ENCODE results near the gene SLC25A21. TPM values are rescaled to one million over a fixed set of nuclear protein-coding genes. Genes with fewer than 3 reads are reported as not detected.

SLC25A21 gene
- polyA plus RNA-seq, 1 experiment: 0.50 TPM

DNA sequence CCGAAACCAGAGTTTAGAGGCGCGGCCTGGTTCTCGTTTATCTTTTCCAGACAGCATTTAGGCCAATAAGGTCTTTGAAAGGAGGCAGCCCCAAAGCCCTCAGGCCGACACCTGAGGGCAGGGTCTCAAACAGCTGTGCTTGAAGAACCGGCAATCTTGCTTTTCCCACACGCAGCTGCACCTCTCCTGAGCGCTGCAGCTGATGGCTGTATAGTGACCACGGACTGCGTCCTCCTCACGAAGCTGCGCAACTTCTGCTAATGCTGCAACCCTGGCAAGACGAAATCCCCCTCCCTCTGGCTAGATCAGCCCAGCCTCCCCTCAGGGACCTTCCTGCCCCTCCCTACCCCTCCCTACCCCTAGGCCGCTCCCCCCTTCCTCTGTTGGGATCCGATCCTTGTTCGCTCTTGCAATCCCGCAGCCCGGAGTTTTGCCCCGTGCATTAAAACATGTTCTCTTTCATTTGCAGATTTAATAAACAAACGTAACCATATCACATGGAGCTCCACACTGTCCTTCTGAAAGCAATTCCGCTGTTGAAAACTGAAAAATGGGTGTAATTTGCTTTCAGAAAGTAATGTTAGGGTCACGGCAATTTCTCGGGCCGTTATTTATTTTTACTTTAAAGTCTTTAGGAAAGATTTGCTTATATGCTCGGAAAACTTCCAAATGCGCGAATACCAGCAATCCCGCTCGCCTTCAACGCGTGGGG, 515.6 kb downstream of the SLC25A21 start:
- Histone ChIP-seq H3K36me3 (ENCODE audit: control insufficient read depth, insufficient read depth, low read length) (no peaks in the 10 kb centered on the region), H3K4me3 (ENCODE audit: low read depth, low read length) (no peak overlapping the region), H3K27me3 (ENCODE audit: control insufficient read depth, insufficient read depth, low read length) (peaks cover 68% of the 10 kb centered on the region)
- DNase-seq (ENCODE audit: low read depth): no peak
- POLR2A ChIA-PET: no interaction called here
- CTCF ChIA-PET: interaction anchor here (0.6 to 1.5 kb wide), 7 partner anchors 8 to 501 kb away, joined by 3 to 4 read pairs (median 3); no protein-coding TSS in a partner anchor
- TF ChIP-seq, protein P1, sequence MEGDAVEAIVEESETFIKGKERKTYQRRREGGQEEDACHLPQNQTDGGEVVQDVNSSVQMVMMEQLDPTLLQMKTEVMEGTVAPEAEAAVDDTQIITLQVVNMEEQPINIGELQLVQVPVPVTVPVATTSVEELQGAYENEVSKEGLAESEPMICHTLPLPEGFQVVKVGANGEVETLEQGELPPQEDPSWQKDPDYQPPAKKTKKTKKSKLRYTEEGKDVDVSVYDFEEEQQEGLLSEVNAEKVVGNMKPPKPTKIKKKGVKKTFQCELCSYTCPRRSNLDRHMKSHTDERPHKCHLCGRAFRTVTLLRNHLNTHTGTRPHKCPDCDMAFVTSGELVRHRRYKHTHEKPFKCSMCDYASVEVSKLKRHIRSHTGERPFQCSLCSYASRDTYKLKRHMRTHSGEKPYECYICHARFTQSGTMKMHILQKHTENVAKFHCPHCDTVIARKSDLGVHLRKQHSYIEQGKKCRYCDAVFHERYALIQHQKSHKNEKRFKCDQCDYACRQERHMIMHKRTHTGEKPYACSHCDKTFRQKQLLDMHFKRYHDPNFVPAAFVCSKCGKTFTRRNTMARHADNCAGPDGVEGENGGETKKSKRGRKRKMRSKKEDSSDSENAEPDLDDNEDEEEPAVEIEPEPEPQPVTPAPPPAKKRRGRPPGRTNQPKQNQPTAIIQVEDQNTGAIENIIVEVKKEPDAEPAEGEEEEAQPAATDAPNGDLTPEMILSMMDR (IDR thresholded peaks at IDR 0.05; ENCODE audit: insufficient read depth, low read depth, low read length): no peak

- POLR2A ChIA-PET: no interaction called here
- Histone ChIP-seq H3K27me3 (ENCODE audit: control insufficient read depth, insufficient read depth, low read length) (peaks cover 62% of the 10 kb centered on the region), H3K36me3 (ENCODE audit: control insufficient read depth, insufficient read depth, low read length) (no peaks in the 10 kb centered on the region), H3K4me3 (ENCODE audit: low read depth, low read length) (no peak overlapping the region)
- TF ChIP-seq, protein P1 (IDR thresholded peaks at IDR 0.05; ENCODE audit: insufficient read depth, low read depth, low read length): peak; percentile 39
- DNase-seq (ENCODE audit: low read depth): no peak
- CTCF ChIA-PET: interaction anchor here (0.6 to 1.5 kb wide), 5 partner anchors 11 to 501 kb away, joined by 3 to 4 read pairs (median 3); no protein-coding TSS in a partner anchor
These were observed 516.3 kb downstream of the SLC25A21 start for GRCh38 chr14:36655963-36656686.

DNA sequence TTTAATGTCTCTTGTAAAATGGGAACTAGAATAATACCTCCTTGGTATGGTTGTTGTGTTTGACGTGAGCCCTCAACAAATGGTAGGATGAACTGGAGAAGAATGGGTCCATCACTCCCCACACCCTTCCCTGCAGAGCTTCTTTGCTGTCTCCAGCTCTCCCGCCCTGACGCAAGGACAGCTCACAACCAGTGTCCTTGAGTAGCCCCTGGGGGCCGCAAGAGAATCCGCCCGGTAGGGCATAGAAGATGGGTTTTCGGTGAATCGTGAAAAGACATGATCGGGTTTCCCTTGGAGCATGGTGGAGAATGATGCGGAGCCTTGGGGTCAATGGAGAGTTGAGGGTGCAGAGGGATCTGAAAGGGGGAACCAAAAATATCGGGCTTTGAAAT, 516.8 kb downstream of the SLC25A21 start:
- TF ChIP-seq, protein P1 (IDR thresholded peaks at IDR 0.05; ENCODE audit: insufficient read depth, low read depth, low read length): no peak
- DNase-seq (ENCODE audit: low read depth): no peak
- peaks cover 60% of the 10 kb centered on the region for H3K27me3 ChIP-seq (ENCODE audit: control insufficient read depth, insufficient read depth, low read length)
- H3K4me3 ChIP-seq (ENCODE audit: low read depth, low read length): no peak overlapping the region
- POLR2A ChIA-PET: no interaction called here
- no peaks in the 10 kb centered on the region for H3K36me3 ChIP-seq (ENCODE audit: control insufficient read depth, insufficient read depth, low read length)
- CTCF ChIA-PET: interaction anchor here (1.1 to 1.3 kb wide), 3 partner anchors 10 to 502 kb away, joined by 3 to 4 read pairs (median 3); no protein-coding TSS in a partner anchor

DNA sequence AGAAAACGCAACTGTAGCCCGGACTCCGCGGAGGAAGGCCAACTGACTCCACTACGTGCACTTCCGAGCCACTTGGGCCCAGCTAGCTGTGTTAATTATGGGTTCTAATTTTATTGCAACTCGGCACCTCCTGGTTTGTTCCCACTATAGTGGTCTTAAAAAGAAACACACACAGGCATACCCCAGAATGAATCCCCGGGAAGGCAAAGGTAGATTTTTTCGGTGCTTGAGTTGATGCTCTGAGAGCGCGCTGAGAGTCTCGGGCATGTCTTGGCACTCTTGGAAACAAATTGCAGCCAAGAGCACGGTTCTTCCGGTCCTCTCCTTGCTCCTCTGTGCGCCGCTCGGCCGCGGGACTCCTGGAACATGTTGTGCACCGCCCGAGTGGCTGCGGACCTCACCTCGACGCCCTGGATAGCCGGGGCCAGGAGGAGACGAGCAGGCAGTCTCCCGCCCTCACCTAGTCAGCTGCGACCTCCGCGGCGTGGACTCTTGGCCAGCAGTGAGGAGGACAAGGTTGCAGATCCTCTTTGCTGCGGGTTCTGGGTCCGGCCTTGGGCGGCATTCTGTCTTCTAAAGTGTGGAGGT, 517.5 kb downstream of the SLC25A21 start:
- Histone ChIP-seq H3K4me3 (ENCODE audit: low read depth, low read length) (no peak overlapping the region), H3K27me3 (ENCODE audit: control insufficient read depth, insufficient read depth, low read length) (peaks cover 57% of the 10 kb centered on the region), H3K36me3 (ENCODE audit: control insufficient read depth, insufficient read depth, low read length) (no peaks in the 10 kb centered on the region)
- DNase-seq (ENCODE audit: low read depth): no peak
- ChIA-PET POLR2A (no interaction called here), CTCF (no interaction called here)
- TF ChIP-seq, protein P1 (IDR thresholded peaks at IDR 0.05; ENCODE audit: insufficient read depth, low read depth, low read length): no peak
